ENCODE measurements around the gene TWIST1.

Gene TWIST1

GRCh38 chr7:19094138-19094537, 23.3 kb downstream of the TWIST1 start:
- DNase-seq = no peak

- no peak for DNase-seq
Observed at GRCh38 chr7:19091550-19092200, 25.8 kb downstream of the TWIST1 start.

GRCh38 chr7:19090526-19090925, 26.9 kb downstream of the TWIST1 start:
- no peak for DNase-seq

- no peak for DNase-seq
Observed at GRCh38 chr7:19089797-19090196, 27.6 kb downstream of the TWIST1 start.

- no peak for DNase-seq
Observed at GRCh38 chr7:19089378-19089777, 28.1 kb downstream of the TWIST1 start.

GRCh38 chr7:19080093-19080492, 37.3 kb downstream of the TWIST1 start:
- no peak for DNase-seq

GRCh38 chr7:19079066-19079465, 38.4 kb downstream of the TWIST1 start:
- DNase-seq = no peak

GRCh38 chr7:19069842-19070241, 47.6 kb downstream of the TWIST1 start:
- no peak for DNase-seq

GRCh38 chr7:19066170-19066569, 51.3 kb downstream of the TWIST1 start:
- DNase-seq = no peak

All from MV-4-11 (cell line).